Skeletal muscle satellite cell (primary cell): ENCODE measurements around the gene RFNG.

Experiments used
- H3K27me3 ChIP-seq: 2 replicates; pipeline ENCODE4 v1.7.0; 2013; ENCODE audit warnings: low read length; ENCODE audit not compliant: control insufficient read depth, insufficient read depth
- H3K36me3 ChIP-seq: 2 replicates; pipeline ENCODE4 v1.7.0; 2013; ENCODE audit warnings: mild to moderate bottlenecking, control low read depth, low read length; ENCODE audit not compliant: insufficient read depth
- H3K4me1 ChIP-seq: 2 replicates; pipeline ENCODE4 v1.7.0; 2013; ENCODE audit warnings: low read length; ENCODE audit not compliant: control insufficient read depth, insufficient read depth
- H3K4me2 ChIP-seq: 2 replicates; pipeline ENCODE4 v1.7.0; 2013; ENCODE audit warnings: mild to moderate bottlenecking, low read length
- H3K4me3 ChIP-seq: 2 replicates; pipeline ENCODE4 v1.7.0; 2013; ENCODE audit warnings: low read length
- H3K9ac ChIP-seq: 2 replicates; pipeline ENCODE4 v1.7.0; 2013; ENCODE audit warnings: mild to moderate bottlenecking, low read depth, low read length, moderate library complexity
- H3K9me3 ChIP-seq: replicated peaks from 2 replicates; pipeline ENCODE4 v1.7.0; 2013; ENCODE audit warnings: mild to moderate bottlenecking, control low read depth, low read length

RFNG gene

GRCh38 chr17:82000803-82001570, 50.6 kb downstream of the RFNG start:
- H3K36me3 ChIP-seq: peaks cover 8% of the 10 kb centered on the region
- H3K27me3 ChIP-seq: no peaks in the 10 kb centered on the region
- H3K4me3 ChIP-seq: no peak overlapping the region
- no peak overlapping the region for H3K9ac ChIP-seq
- no peaks in the 10 kb centered on the region for H3K9me3 ChIP-seq
- H3K4me1 ChIP-seq: peaks cover 35% of the 10 kb centered on the region
- H3K4me2 ChIP-seq: no peak overlapping the region

- Histone ChIP-seq H3K9ac (no peak overlapping the region), H3K4me2 (no peak overlapping the region), H3K9me3 (no peaks in the 10 kb centered on the region), H3K4me1 (peaks cover 28% of the 10 kb centered on the region), H3K36me3 (peaks cover 8% of the 10 kb centered on the region), H3K4me3 (no peak overlapping the region), H3K27me3 (no peaks in the 10 kb centered on the region)
Measured at GRCh38 chr17:81999976-82000802, 51.4 kb downstream of the RFNG start.

- no peak overlapping the region for H3K4me3 ChIP-seq
- peaks cover 8% of the 10 kb centered on the region for H3K36me3 ChIP-seq
- H3K9ac ChIP-seq: no peak overlapping the region
- no peaks in the 10 kb centered on the region for H3K27me3 ChIP-seq
- H3K4me2 ChIP-seq: no peak overlapping the region
- peaks cover 23% of the 10 kb centered on the region for H3K4me1 ChIP-seq
- no peaks in the 10 kb centered on the region for H3K9me3 ChIP-seq
Measured at GRCh38 chr17:81999587-81999975, 52.0 kb downstream of the RFNG start.

- Histone ChIP-seq H3K27me3 (no peaks in the 10 kb centered on the region), H3K4me3 (no peak overlapping the region), H3K9ac (no peak overlapping the region), H3K4me2 (no peak overlapping the region), H3K4me1 (peaks cover 16% of the 10 kb centered on the region), H3K36me3 (peaks cover 8% of the 10 kb centered on the region), H3K9me3 (no peaks in the 10 kb centered on the region)
Measured at GRCh38 chr17:81998691-81999438, 52.7 kb downstream of the RFNG start.

- Histone ChIP-seq H3K36me3 (peaks cover 8% of the 10 kb centered on the region), H3K4me2 (no peak overlapping the region), H3K4me3 (no peak overlapping the region), H3K9me3 (no peaks in the 10 kb centered on the region), H3K4me1 (peaks cover 10% of the 10 kb centered on the region), H3K9ac (no peak overlapping the region), H3K27me3 (no peaks in the 10 kb centered on the region)
Measured at GRCh38 chr17:81998212-81998611, 53.4 kb downstream of the RFNG start.
